ENCODE data around the gene SLC16A12.
"Not testable (repeated sequence)": the region's sequence is repeated elsewhere in the genome, so short reads cannot be mapped to it uniquely, and the experiment has no call there.

SLC16A12 gene

DNA sequence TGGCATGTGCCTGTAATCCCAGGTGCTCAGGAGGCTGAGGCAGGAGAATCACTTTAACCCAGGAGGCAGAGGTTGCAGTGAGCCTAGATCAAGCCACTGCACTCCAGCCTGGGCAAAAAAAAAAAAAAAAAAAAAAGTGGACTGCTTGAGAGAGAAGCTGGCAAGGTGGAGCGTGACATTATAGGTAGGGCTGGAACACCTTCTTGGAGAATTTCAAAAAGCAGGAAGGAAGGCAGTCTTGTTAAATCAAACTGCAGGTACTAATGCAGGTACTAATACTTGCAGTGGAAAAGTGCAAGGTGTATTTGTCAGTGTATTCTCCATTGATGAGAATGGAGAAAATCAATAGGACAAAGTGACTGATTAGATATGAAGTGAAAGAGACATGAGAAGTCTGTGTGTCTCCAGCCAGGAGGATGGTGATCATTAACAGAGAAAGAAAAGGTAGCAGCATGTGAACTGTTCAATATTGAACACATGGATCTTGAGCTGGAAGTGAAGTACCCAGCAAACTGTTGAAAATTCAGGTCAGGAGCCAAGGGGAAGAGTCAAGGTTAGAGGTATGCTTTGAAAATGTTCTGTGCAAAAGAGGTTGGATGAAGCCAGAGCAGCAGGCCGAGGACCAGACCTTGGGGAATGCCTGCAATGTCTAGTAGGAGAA is 12.6 kb upstream of the SLC16A12 start:
- Histone ChIP-seq H3K4me1 (ENCODE audit: control insufficient read depth, insufficient read depth, low read length) (no peaks in the 10 kb centered on the region), H3K9me3 (ENCODE audit: control insufficient read depth, insufficient read depth, low read length) (no peaks in the 10 kb centered on the region), H3K27me3 (ENCODE audit: control insufficient read depth, insufficient read depth, low read length) (no peaks in the 10 kb centered on the region), H3K36me3 (ENCODE audit: control insufficient read depth, insufficient read depth, low read length) (no peaks in the 10 kb centered on the region), H3K9ac (ENCODE audit: low read depth, low read length) (no peak overlapping the region), H3K27ac (ENCODE audit: low read depth, low read length) (no peak overlapping the region), H3K4me3 (ENCODE audit: low read depth, low read length) (no peak overlapping the region)

DNA sequence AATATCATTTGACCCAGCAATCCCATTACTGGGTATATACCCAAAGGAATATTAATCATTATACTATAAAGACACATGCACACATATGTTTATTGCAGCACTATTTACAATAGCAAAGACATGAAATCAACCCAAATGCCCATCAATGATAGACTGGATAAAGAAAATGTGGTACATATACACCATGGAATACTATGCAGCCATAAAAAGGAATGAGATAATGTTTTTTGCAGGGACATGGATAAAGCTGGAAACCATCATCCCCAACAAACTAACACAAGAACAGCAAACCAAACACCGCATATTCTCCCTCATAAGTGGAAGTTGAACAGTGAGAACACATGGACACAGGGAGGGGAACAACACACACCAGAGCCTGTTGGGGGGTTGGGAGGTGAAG is 11.3 kb upstream of the SLC16A12 start:
- H3K4me3 ChIP-seq (ENCODE audit: low read depth, low read length); H3K36me3 ChIP-seq (ENCODE audit: control insufficient read depth, insufficient read depth, low read length); H3K9ac ChIP-seq (ENCODE audit: low read depth, low read length); H3K4me1 ChIP-seq (ENCODE audit: control insufficient read depth, insufficient read depth, low read length); H3K27me3 ChIP-seq (ENCODE audit: control insufficient read depth, insufficient read depth, low read length); H3K9me3 ChIP-seq (ENCODE audit: control insufficient read depth, insufficient read depth, low read length); H3K27ac ChIP-seq (ENCODE audit: low read depth, low read length): not testable (repeated sequence)

DNA sequence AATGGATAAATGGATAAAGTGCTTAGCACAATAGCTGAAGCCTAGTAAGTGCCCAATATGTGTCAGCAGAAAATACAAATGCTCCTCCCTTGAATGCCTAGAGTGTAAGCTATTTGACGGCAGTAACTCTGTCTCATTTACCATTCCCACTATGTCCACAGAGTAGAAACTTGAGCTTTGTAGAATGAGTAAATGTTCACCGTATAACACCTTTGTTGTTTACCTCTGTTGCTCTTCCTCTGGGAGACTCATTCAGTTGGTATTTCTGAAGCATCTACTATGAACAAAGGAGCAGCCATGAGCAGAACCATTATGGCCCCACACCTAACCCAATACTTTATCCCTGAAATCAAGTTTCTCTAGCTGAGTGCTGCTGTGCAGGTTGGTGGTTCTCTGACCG is 8.4 kb upstream of the SLC16A12 start:
- Histone ChIP-seq H3K27ac (ENCODE audit: low read depth, low read length) (no peak overlapping the region), H3K4me3 (ENCODE audit: low read depth, low read length) (no peak overlapping the region), H3K27me3 (ENCODE audit: control insufficient read depth, insufficient read depth, low read length) (no peaks in the 10 kb centered on the region), H3K9me3 (ENCODE audit: control insufficient read depth, insufficient read depth, low read length) (no peaks in the 10 kb centered on the region), H3K9ac (ENCODE audit: low read depth, low read length) (no peak overlapping the region), H3K36me3 (ENCODE audit: control insufficient read depth, insufficient read depth, low read length) (no peaks in the 10 kb centered on the region), H3K4me1 (ENCODE audit: control insufficient read depth, insufficient read depth, low read length) (no peaks in the 10 kb centered on the region)

DNA sequence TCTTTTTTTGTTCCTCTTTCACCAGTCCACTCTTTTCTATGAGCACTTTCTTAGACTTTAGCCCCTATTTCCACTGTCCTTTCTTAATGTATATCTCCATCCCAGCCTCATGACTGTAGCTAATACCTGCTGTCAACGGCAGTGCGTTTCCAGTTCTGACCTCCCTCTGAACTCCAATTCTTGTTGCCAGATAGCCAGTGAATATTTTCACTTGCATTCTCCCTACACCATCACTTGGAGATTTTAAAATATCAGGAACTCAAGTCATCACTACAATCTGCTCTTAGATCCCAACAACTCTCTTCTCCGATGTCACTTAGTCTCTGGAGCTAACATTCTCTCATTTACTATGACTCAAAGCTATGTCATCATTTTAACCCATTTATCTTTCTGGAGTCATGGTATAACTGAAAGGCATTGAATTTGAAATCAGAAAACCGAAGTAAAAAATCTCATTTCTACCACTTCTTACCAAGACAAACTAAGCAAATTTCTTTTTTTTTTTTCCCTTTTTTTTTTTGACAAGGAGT is 5.1 kb upstream of the SLC16A12 start:
- H3K27me3 ChIP-seq (ENCODE audit: control insufficient read depth, insufficient read depth, low read length), result peaks cover 9% of the 10 kb centered on the region
- H3K4me1 ChIP-seq (ENCODE audit: control insufficient read depth, insufficient read depth, low read length), result peaks cover 15% of the 10 kb centered on the region
- H3K4me3 ChIP-seq (ENCODE audit: low read depth, low read length), result no peak overlapping the region

DNA sequence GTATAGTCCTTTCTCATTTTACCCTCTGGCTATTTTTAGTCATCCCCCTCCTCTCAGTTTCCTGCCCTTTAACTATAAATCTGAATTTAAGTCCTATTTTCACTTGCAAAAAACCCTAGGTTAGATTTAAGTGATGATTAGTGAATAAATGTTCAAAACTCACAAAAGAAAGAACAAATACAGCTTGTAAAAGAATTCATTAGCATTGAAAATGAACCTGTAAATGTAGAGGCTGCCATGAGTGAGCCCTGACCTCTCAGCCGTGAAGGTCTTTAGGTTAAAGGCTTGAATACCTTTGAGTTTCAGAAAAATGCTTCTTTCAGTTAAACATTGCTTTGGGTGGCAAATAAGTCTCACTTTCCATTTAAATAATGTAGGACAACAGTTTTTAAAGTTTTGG is 2.0 kb upstream of the SLC16A12 start:
- H3K9me3 ChIP-seq (ENCODE audit: control insufficient read depth, insufficient read depth, low read length), result no peaks in the 10 kb centered on the region
- no peak overlapping the region for H3K4me3 ChIP-seq (ENCODE audit: low read depth, low read length)
- no peak overlapping the region for H3K9ac ChIP-seq (ENCODE audit: low read depth, low read length)
- H3K27ac ChIP-seq (ENCODE audit: low read depth, low read length), result no peak overlapping the region
- no peaks in the 10 kb centered on the region for H3K36me3 ChIP-seq (ENCODE audit: control insufficient read depth, insufficient read depth, low read length)
- H3K27me3 ChIP-seq (ENCODE audit: control insufficient read depth, insufficient read depth, low read length), result peaks cover 20% of the 10 kb centered on the region
- peaks cover 31% of the 10 kb centered on the region for H3K4me1 ChIP-seq (ENCODE audit: control insufficient read depth, insufficient read depth, low read length)

More for the DNA sequence above, 5.1 kb upstream of the SLC16A12 start:
- Histone ChIP-seq H3K9ac (ENCODE audit: low read depth, low read length) (no peak overlapping the region), H3K27ac (ENCODE audit: low read depth, low read length) (no peak overlapping the region), H3K36me3 (ENCODE audit: control insufficient read depth, insufficient read depth, low read length) (no peaks in the 10 kb centered on the region), H3K9me3 (ENCODE audit: control insufficient read depth, insufficient read depth, low read length) (no peaks in the 10 kb centered on the region)

DNA sequence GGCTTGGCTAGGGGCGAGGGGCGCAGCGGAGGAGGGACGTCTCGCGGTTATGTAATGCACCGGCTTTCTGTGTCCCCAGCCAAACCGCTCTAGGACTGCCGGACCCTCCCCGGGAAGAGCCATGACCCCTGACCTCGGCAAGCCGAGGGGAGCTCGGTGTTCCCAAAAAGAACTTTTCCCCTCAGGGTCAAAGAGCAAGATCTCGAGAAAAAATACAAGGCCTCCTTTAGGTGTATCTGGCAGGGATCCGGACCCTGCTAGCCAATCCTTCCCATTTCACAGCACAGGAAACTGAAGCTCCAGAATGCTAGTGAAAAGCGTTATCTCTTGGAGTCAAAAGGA is 590 bp upstream of the SLC16A12 start:
- Histone ChIP-seq H3K9me3 (ENCODE audit: control insufficient read depth, insufficient read depth, low read length) (no peaks in the 10 kb centered on the region), H3K9ac (ENCODE audit: low read depth, low read length) (0 out of 2 replicates have a peak overlapping the region, but pooled peaks have one; percentile 40), H3K27ac (ENCODE audit: low read depth, low read length) (peak overlapping the region; percentile 49), H3K4me3 (ENCODE audit: low read depth, low read length) (peak overlapping the region; percentile 42), H3K27me3 (ENCODE audit: control insufficient read depth, insufficient read depth, low read length) (peaks cover 20% of the 10 kb centered on the region), H3K36me3 (ENCODE audit: control insufficient read depth, insufficient read depth, low read length) (no peaks in the 10 kb centered on the region), H3K4me1 (ENCODE audit: control insufficient read depth, insufficient read depth, low read length) (peaks cover 31% of the 10 kb centered on the region)

DNA sequence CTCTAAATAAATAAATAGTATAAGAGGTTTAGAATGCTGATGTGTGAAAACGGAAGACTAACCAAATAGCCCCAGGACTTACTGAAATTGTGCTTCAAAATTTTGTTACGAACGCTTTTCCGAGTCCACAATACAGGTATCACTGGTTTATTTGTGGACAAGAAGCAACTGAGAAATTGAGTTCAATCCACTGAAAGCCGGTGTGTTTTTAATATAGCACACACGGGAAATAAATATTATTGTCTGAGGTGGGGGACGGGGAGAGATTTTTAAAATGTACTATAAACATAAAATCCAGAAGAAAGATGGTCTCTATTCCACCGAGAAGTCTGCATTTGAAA is 598 bp downstream of the SLC16A12 start:
- H3K4me3 ChIP-seq (ENCODE audit: low read depth, low read length), result peak overlapping the region; percentile 68
- H3K36me3 ChIP-seq (ENCODE audit: control insufficient read depth, insufficient read depth, low read length), result no peaks in the 10 kb centered on the region
- H3K4me1 ChIP-seq (ENCODE audit: control insufficient read depth, insufficient read depth, low read length), result peaks cover 31% of the 10 kb centered on the region
- H3K27ac ChIP-seq (ENCODE audit: low read depth, low read length), result no peak overlapping the region
- no peak overlapping the region for H3K9ac ChIP-seq (ENCODE audit: low read depth, low read length)
- H3K9me3 ChIP-seq (ENCODE audit: control insufficient read depth, insufficient read depth, low read length), result no peaks in the 10 kb centered on the region
- H3K27me3 ChIP-seq (ENCODE audit: control insufficient read depth, insufficient read depth, low read length), result peaks cover 20% of the 10 kb centered on the region

DNA sequence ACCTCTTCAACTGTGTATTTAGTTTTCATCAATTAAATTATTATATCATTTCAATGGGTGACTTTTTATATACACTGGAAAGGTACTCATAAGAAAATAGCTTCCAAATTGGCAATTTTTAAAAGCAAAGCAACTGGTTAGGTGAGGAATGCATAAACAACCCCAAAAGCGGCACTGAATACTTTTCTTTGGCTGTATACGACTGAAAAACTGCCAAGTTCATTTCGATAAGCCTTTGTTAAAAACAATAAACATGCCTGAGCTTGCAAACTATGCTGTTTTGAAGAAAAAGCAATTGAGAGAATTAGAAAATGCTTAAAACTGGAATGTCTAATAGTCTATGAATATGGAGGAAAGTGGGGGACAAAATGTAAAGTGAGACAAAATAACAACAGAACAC is 2.9 kb downstream of the SLC16A12 start:
- no peak overlapping the region for H3K27ac ChIP-seq (ENCODE audit: low read depth, low read length)
- no peak overlapping the region for H3K4me3 ChIP-seq (ENCODE audit: low read depth, low read length)
- no peaks in the 10 kb centered on the region for H3K36me3 ChIP-seq (ENCODE audit: control insufficient read depth, insufficient read depth, low read length)

DNA sequence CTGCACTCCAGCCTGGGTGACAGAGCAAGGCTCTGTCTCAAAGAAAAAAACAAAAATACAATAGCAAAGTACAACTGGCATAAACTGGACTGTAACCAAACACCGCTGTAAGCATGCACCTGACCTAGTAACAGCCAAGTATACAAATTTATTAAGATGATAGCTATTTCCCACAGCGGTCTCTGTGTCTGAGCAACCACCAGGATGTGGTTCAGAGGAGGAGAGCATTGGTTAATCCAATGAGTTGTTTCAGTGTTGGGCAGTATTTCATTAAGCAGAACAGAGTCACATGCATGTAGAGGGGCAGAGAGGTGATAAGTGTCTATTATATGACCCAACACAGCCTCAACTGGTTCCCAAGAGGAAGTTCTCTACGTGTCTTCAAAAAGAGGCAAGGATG is 4.0 kb downstream of the SLC16A12 start:
- Histone ChIP-seq H3K9me3 (ENCODE audit: control insufficient read depth, insufficient read depth, low read length) (no peaks in the 10 kb centered on the region), H3K27me3 (ENCODE audit: control insufficient read depth, insufficient read depth, low read length) (peaks cover 17% of the 10 kb centered on the region), H3K4me1 (ENCODE audit: control insufficient read depth, insufficient read depth, low read length) (peaks cover 22% of the 10 kb centered on the region), H3K36me3 (ENCODE audit: control insufficient read depth, insufficient read depth, low read length) (no peaks in the 10 kb centered on the region), H3K27ac (ENCODE audit: low read depth, low read length) (no peak overlapping the region), H3K4me3 (ENCODE audit: low read depth, low read length) (no peak overlapping the region), H3K9ac (ENCODE audit: low read depth, low read length) (no peak overlapping the region)

More for the DNA sequence above, 2.9 kb downstream of the SLC16A12 start:
- H3K9ac ChIP-seq (ENCODE audit: low read depth, low read length), result no peak overlapping the region
- H3K4me1 ChIP-seq (ENCODE audit: control insufficient read depth, insufficient read depth, low read length), result peaks cover 26% of the 10 kb centered on the region
- no peaks in the 10 kb centered on the region for H3K9me3 ChIP-seq (ENCODE audit: control insufficient read depth, insufficient read depth, low read length)
- H3K27me3 ChIP-seq (ENCODE audit: control insufficient read depth, insufficient read depth, low read length), result peaks cover 20% of the 10 kb centered on the region

DNA sequence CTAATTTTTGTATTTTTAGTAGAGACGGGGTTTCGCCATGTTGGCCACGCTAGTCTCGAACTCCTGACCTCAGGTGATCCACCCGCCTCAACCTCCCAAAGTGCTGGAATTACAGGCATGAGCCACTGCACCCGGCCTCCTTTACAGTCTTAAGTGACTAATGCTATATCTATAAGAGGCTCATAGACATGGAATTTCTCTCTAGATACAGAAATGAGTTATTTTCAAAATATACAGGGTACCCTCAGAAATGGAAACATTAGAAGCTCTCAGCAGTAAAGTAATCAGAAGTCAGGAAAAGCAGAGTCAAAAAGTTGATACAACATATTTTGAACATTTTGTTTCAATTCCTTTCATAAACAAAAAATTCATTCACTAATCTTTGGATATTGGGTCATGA is 5.7 kb downstream of the SLC16A12 start:
- not testable (repeated sequence) for H3K9ac ChIP-seq (ENCODE audit: low read depth, low read length); H3K27me3 ChIP-seq (ENCODE audit: control insufficient read depth, insufficient read depth, low read length); H3K27ac ChIP-seq (ENCODE audit: low read depth, low read length)

DNA sequence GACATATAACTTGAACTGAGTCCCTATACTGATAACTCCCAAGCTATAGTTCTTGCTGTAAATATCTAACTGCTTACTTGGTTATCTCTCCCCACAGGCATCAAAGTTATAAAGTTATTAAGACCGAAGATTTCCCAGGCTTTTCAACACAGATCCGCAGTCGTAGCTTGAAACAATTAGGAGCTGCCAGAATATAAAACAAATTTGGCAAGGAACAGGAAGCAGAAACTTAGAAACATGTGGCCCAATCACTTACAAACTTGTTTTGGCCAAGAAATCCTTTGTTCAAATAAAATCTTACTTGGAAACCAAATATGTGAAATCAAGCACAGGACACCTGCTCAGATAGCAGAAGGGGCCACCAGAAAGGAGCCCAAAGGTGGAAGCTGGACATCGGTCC is 9.0 kb downstream of the SLC16A12 start:
- Histone ChIP-seq H3K27me3 (ENCODE audit: control insufficient read depth, insufficient read depth, low read length) (no peaks in the 10 kb centered on the region), H3K36me3 (ENCODE audit: control insufficient read depth, insufficient read depth, low read length) (no peaks in the 10 kb centered on the region), H3K27ac (ENCODE audit: low read depth, low read length) (no peak overlapping the region), H3K9me3 (ENCODE audit: control insufficient read depth, insufficient read depth, low read length) (no peaks in the 10 kb centered on the region), H3K4me3 (ENCODE audit: low read depth, low read length) (no peak overlapping the region), H3K4me1 (ENCODE audit: control insufficient read depth, insufficient read depth, low read length) (no peaks in the 10 kb centered on the region), H3K9ac (ENCODE audit: low read depth, low read length) (no peak overlapping the region)

More for the DNA sequence above, 5.7 kb downstream of the SLC16A12 start:
- not testable (repeated sequence) for H3K9me3 ChIP-seq (ENCODE audit: control insufficient read depth, insufficient read depth, low read length); H3K36me3 ChIP-seq (ENCODE audit: control insufficient read depth, insufficient read depth, low read length); H3K4me3 ChIP-seq (ENCODE audit: low read depth, low read length)
- peaks cover 16% of the 10 kb centered on the region for H3K4me1 ChIP-seq (ENCODE audit: control insufficient read depth, insufficient read depth, low read length)
